Esophagus squamous epithelium (tissue), 4 donors: ENCODE results near the gene ADCYAP1.

Experiments
- POLR2A ChIP-seq, 4 donors: fragments of 450-650 bp; IDR thresholded peaks; one replicate each; pipeline ENCODE4 v1.6.1; 2017; ENCODE audit warnings: antibody characterized with exemption in 4 of 4, mild to moderate bottlenecking in 4 of 4, moderate library complexity in 3 of 4
- TF ChIP-seq, protein P1 (sequence below), 6 experiments: fragments of 450-650 bp in 4 of 6; fragments of 200-600 bp in 2 of 6; sonication (generic) in 2 of 6; IDR thresholded peaks; one replicate each; pipeline ENCODE4 v1.5.1; 2016 to 2019; ENCODE audit warnings: antibody characterized with exemption in 6 of 6, mild to moderate bottlenecking in 4 of 6, moderate library complexity in 4 of 6

DNA sequence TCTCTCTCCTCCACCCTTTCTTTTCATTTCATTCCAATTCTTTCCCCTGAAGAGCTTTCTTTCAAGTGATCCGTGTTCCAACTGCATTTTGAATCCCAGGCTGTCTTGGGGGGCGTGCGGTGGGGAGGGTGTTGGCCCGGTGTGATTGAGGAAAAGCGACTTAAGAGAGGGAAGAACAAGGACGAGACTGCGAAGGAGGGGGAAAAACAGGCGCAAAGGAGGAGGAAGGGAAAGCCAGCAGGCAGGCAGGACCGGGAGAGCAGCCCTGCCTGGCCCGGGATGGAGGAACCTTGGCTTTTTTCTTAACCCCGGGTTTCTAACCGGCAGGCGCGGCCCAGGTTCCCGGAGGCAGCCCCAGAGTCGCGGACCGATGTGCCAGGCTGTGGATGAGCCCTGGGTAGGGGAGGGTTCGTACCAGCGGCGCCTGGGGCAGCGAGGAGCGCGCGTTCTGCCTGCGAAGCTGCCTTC lies 1.3 kb downstream of the ADCYAP1 start:
- no peak for TF ChIP-seq POLR2A (IDR thresholded peaks at IDR 0.05)
- TF ChIP-seq, protein P1, sequence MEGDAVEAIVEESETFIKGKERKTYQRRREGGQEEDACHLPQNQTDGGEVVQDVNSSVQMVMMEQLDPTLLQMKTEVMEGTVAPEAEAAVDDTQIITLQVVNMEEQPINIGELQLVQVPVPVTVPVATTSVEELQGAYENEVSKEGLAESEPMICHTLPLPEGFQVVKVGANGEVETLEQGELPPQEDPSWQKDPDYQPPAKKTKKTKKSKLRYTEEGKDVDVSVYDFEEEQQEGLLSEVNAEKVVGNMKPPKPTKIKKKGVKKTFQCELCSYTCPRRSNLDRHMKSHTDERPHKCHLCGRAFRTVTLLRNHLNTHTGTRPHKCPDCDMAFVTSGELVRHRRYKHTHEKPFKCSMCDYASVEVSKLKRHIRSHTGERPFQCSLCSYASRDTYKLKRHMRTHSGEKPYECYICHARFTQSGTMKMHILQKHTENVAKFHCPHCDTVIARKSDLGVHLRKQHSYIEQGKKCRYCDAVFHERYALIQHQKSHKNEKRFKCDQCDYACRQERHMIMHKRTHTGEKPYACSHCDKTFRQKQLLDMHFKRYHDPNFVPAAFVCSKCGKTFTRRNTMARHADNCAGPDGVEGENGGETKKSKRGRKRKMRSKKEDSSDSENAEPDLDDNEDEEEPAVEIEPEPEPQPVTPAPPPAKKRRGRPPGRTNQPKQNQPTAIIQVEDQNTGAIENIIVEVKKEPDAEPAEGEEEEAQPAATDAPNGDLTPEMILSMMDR (IDR thresholded peaks at IDR 0.05), result no peak
